HTR-8/SVneo (cell line): ENCODE measurements around the gene HMSD.

Experiments
- DNase-seq: peaks from one replicate; pipeline ENCODE4 v3.0.0; 2011; ENCODE audit warnings: low spot score, mixed read lengths; ENCODE audit not compliant: insufficient read length
- FAIRE-seq: peaks from 2 replicates; lab custom pipeline; 2011; peaks lifted over from hg19 to GRCh38; lab: Jason Lieb, UNC

HMSD gene

DNA sequence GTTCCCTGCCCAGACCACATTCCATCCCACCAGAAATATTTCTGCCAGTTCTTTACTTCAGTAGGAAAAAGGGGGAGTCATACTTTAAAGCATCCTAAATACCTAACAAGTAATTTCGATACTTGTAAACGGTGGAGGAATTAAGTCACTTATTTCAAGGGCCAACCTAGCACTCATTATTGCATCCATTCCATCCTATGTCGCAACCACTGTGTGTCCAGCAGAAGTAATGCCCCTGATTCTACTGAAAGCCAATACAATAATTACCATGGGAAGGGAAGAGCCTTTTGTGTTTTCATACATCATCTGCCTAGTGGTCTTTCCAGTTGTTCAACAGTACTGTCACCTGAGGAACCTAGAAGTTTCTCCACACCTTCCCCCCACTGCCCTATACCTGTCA is 33.3 kb downstream of the HMSD start:
- DNase-seq (no peak), FAIRE-seq (no peak)

DNA sequence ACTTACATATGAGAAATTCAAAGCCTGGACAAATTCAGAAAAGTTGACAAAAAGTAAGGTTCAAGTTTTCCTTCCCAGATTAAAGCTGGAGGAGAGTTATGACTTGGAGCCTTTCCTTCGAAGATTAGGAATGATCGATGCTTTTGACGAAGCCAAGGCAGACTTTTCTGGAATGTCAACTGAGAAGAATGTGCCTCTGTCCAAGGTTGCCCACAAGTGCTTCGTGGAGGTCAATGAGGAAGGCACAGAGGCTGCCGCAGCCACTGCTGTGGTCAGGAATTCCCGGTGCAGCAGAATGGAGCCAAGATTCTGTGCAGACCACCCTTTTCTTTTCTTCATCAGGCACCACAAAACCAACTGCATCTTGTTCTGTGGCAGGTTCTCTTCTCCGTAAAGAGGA is 37.8 kb downstream of the HMSD start:
- no peak for FAIRE-seq
- DNase-seq = no peak

DNA sequence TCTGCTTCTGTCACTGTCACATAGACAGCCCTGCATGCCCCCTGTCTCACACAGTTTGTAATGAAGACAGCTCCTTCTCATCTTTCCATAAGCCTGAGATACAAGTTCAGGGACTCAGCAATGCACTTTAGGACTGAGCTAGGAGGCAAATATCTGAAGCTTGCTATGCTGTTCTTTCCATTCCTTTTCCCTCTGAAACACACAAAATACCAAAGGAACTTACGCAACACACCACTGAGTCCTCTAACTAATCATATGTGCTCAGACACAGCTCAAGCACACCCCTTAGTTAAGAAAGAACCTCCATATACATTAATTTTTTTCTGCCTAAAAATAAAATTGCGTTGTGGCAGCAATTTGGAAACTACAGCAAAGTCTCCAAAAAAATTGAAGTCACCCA is 38.6 kb downstream of the HMSD start:
- no peak for FAIRE-seq
- no peak for DNase-seq

DNA sequence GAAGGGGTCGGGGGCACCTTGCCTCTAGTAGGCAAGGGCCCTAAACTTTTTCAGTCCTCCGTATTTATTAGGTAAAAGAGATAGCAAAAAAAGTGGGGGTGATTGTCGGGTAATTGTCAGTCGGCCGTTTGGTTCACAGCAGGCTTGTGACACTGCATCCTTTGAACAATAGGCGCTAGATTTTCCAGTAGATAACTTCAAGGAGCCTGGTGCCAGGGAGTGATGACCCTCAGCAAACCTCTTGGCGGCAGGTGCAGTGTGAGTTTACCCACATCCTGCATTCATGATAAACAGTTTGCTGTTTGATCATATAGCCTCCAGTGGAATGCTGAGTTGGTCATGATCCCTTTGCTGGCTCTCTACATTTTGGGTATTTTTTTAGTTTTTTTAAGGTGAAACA is 43.6 kb downstream of the HMSD start:
- DNase-seq = no peak
- FAIRE-seq = no peak

DNA sequence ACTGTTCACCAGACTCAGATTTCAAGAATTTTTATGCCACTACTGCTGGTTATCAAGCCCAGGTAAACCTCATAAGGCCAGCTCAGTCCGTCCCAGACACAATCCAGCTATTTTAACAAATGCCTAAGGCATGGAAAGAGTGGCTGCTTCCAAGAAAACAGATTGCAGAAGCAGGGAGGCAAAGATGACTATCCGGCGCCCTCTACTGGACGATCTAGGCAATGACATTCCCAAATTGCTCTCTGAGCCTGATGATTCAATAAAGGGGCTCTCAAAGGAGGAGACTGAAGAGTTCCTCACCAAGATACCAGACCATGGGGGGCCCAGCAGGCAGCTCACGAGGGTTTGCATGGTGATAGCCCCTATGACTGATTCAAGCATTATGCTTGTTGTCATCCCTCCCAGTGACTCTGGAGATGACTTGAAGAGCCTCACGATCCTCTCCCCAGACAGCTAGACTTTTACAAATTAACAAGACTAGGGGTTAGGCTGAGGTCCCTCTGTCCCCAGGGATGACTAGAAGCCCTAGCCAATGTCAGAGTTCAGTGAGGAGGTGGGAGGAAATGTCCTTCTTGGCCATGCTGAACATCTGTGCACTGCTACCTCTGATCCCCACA is 45.8 kb downstream of the HMSD start:
- DNase-seq = peak; percentile 37
- no peak for FAIRE-seq

DNA sequence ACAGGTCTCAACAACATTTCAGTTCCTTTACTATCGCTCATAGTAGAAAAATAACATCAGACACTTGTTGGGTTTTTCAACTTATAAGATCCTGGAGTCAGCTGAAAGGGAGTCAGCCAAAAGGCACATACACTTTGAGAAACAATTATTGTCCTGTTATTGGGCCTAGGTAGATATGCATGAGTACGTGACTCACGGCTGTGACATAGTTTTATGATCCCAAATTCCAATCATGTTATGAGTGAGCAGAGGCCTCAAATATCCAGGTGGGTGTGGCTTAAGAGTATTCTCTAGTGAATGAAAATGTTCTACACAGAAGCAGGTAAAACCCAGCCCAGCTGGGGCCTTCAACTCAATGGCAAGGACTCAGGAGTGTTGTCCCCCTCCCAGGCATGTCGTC is 47.9 kb downstream of the HMSD start:
- no peak for FAIRE-seq

DNA sequence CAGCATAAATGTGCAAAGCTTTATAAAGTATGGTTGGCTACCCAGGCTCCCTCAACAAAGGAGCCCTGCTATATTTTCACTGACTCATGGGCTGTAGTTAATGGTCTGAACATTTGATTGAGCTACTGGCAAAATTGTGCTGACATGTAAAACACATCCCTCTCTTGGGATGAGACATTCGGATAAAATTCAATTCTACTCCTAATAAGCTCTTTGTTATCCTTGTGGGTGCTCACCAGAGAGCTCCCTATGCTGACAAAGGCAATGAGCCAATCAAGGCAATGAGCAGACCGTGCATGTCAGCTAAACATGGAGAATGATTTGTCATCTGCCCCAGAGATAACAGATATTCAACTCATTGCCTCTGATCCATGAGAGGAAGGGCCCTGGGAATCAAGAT is 48.5 kb downstream of the HMSD start:
- DNase-seq = no peak
- FAIRE-seq = no peak

More for the DNA sequence above, 47.9 kb downstream of the HMSD start:
- DNase-seq = no peak

DNA sequence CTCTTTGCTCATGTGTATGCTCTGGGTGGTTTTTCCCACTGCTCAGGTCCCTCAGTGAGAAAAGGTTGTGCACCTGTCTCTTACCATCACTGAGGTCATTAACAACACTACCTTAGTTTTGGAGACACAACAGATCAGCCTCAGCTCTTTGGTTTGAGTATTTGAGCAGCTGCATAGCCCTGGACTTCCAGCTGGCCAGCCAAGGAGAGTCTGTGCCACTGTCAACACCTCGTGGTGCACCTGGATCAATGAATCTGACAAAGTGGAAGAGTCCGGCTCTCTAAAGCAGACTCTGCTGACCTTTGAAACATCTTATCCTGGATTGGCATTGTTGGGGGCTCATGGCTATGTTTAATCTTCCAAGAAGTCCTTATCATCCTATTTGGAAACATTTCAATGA is 50.8 kb downstream of the HMSD start:
- DNase-seq = no peak
- FAIRE-seq = no peak

DNA sequence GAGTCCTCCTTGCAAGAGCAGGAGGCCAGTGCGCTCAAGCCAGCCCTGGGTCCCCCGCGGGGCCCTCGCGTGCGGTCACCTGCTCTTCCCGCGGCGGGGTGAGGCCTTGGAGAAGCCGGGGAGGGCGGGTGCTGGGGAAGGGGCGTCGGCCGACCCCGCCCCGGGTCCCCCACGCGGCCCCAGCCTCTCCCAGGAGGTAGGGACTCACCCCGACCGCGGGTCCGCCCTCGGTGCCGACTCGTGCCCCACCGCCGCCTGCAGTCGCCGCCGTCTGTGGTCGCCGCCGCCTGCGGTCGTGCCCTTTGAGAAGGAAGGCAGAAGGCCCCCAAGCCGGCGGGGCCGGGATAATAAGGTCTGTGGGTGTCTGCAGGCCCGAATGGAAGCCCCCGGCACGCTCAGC is 53.5 kb downstream of the HMSD start:
- DNase-seq (no peak), FAIRE-seq (no peak)

DNA sequence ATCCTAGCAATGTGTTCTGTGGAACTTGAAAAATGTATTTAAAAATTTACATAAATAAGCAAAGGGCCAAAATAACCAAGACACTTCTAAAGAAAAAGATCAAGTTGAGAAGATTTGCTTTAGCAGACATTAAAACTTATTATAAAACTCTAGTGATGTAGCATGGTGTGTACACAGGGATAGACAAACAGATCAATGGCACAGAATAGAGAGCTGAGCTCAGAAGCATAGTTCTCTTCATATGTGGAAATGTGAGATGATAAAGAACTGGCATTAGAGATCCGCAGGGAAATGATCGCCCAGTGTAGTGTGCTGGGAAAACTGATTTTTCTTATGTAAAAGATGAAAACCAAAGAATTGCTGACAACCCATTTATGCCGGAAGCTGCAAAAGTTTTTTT is 60.2 kb downstream of the HMSD start:
- FAIRE-seq = no peak
- no peak for DNase-seq
